H1 (cell line): ENCODE data around the gene PPP1R12B. TPM values are rescaled to one million over a fixed set of nuclear protein-coding genes. Genes with fewer than 3 reads are reported as not detected.
"Not testable (repeated sequence)": the region's sequence is repeated elsewhere in the genome, so short reads cannot be mapped to it uniquely, and the experiment has no call there.

Experiments used
- CTCF ChIA-PET: fragments of 300-600 bp; sonication (Branson Sonifier 250); formaldehyde crosslinking; loops from one replicate; lab custom pipeline; 2021; ENCODE audit not compliant: partially characterized antibody; lab: Charles Lee
- POLR2A ChIA-PET: fragments of 300-600 bp; sonication (Branson Sonifier 250); formaldehyde crosslinking; loops from one replicate; lab custom pipeline; 2021; ENCODE audit warnings: inconsistent platforms; ENCODE audit not compliant: partially characterized antibody; lab: Charles Lee
- DNase-seq, 2 experiments: peaks; one replicate each; pipeline versions ENCODE4 v3.0.0 to v3.0.0-alpha.2; 2010 to 2022; ENCODE audit warnings: low spot score in 2 of 2, low read depth in 1 of 2, mixed read lengths in 1 of 2
- FAIRE-seq: peaks from 2 replicates; lab custom pipeline; 2011; peaks lifted over from hg19 to GRCh38; lab: Jason Lieb, UNC
- H2AFZ ChIP-seq: 2 replicates; pipeline ENCODE4 v1.8.1; 2012; ENCODE audit warnings: low read length, inconsistent platforms
- H2AK5ac ChIP-seq: 2 replicates; pipeline ENCODE4 v1.6.1; 2013; ENCODE audit warnings: low read depth, low read length
- H2BK120ac ChIP-seq: replicated peaks from 2 replicates; pipeline ENCODE3; 2013; ENCODE audit warnings: low read depth, low read length, inconsistent platforms
- H2BK12ac ChIP-seq: 2 replicates; pipeline ENCODE4 v1.6.1; 2013; ENCODE audit warnings: low read depth, low read length
- H2BK15ac ChIP-seq: 2 replicates; pipeline ENCODE4 v1.6.1; 2013; ENCODE audit warnings: low read length
- H2BK20ac ChIP-seq: 2 replicates; pipeline ENCODE4 v1.6.1; 2013; ENCODE audit warnings: low read length
- H2BK5ac ChIP-seq: 2 replicates; pipeline ENCODE4 v1.6.1; 2013; ENCODE audit warnings: low read depth, low read length
- H3K14ac ChIP-seq: 2 replicates; pipeline ENCODE4 v1.6.1; 2013; ENCODE audit warnings: inconsistent platforms; ENCODE audit not compliant: insufficient read length
- H3K18ac ChIP-seq: 2 replicates; pipeline ENCODE4 v1.6.1; 2013; ENCODE audit warnings: low read length; ENCODE audit errors: extremely low read depth
- H3K23ac ChIP-seq: 2 replicates; pipeline ENCODE4 v1.6.1; 2013; ENCODE audit warnings: inconsistent platforms; ENCODE audit not compliant: insufficient read length
- H3K23me2 ChIP-seq: 2 replicates; pipeline ENCODE4 v1.6.1; 2013; ENCODE audit warnings: low read depth, low read length
- H3K27ac ChIP-seq: 2 replicates; pipeline ENCODE4 v1.6.1; 2011; ENCODE audit warnings: low read depth, low read length, inconsistent platforms
- H3K27me3 ChIP-seq, 4 experiments: replicated peaks in 1 of 4; 1 replicate in 1 of 4; 2 replicates in 3 of 4; pipeline versions ENCODE4 v1.6.1 to v1.8.1; 2011 to 2013; ENCODE audit warnings: low read length in 3 of 4, mild to moderate bottlenecking in 3 of 4, inconsistent platforms in 2 of 4, mixed read lengths in 2 of 4, moderate library complexity in 1 of 4; ENCODE audit not compliant: control insufficient read depth in 3 of 4, insufficient read depth in 3 of 4; ENCODE audit errors: extremely low read depth in 1 of 4
- H3K36me3 ChIP-seq, 4 experiments: 2 replicates each; pipeline versions ENCODE4 v1.6.1 to v1.8.1; 2011 to 2013; ENCODE audit warnings: mild to moderate bottlenecking in 4 of 4, low read length in 3 of 4, moderate library complexity in 2 of 4, control low read depth in 1 of 4, inconsistent platforms in 1 of 4; ENCODE audit not compliant: insufficient read depth in 4 of 4, control insufficient read depth in 2 of 4
- H3K4ac ChIP-seq: replicated peaks from 2 replicates; pipeline ENCODE3; 2013; ENCODE audit warnings: low read length, low read depth, mixed read lengths, inconsistent platforms; ENCODE audit not compliant: insufficient read length
- H3K4me1 ChIP-seq, 4 experiments: replicated peaks in 1 of 4; 1 replicate in 1 of 4; 2 replicates in 3 of 4; pipeline versions ENCODE4 v1.6.1 to v1.8.1; 2011 to 2013; ENCODE audit warnings: low read length in 3 of 4, inconsistent platforms in 2 of 4, mixed read lengths in 1 of 4; ENCODE audit not compliant: insufficient read depth in 4 of 4, control insufficient read depth in 3 of 4
- H3K4me2 ChIP-seq, 2 experiments: 2 replicates each; pipeline versions ENCODE4 v1.6.1 to v1.8.1; 2011 to 2013; ENCODE audit warnings: low read depth in 2 of 2, low read length in 2 of 2, control low read depth in 1 of 2, inconsistent platforms in 1 of 2, mild to moderate bottlenecking in 1 of 2; ENCODE audit not compliant: insufficient read depth in 1 of 2
- H3K4me3 ChIP-seq, 4 experiments: fragments of 200-600, 300-600 bp in 1 of 4; sonication (generic), shearing (Covaris generic), sonication (Bioruptor Twin) in 1 of 4; 2 replicates each; pipeline versions ENCODE4 v1.5.1 to v1.8.1; 2011 to 2016; ENCODE audit warnings: low read length in 4 of 4, low read depth in 3 of 4, control low read depth in 2 of 4, inconsistent platforms in 2 of 4, mild to moderate bottlenecking in 2 of 4, mixed read lengths in 1 of 4, moderate library complexity in 1 of 4; ENCODE audit not compliant: insufficient read depth in 2 of 4; ENCODE audit errors: extremely low read depth in 1 of 4
- H3K56ac ChIP-seq: replicated peaks from 2 replicates; pipeline ENCODE3; 2013; ENCODE audit warnings: low read depth, mild to moderate bottlenecking, mixed read lengths, low read length, inconsistent platforms; ENCODE audit not compliant: insufficient read length
- H3K79me1 ChIP-seq: 2 replicates; pipeline ENCODE4 v1.6.1; 2013; ENCODE audit warnings: low read depth, low read length, control low read depth
- H3K79me2 ChIP-seq, 2 experiments: 2 replicates each; pipeline versions ENCODE4 v1.6.1 to v1.8.1; 2012 to 2013; ENCODE audit warnings: low read length in 2 of 2, mild to moderate bottlenecking in 2 of 2, inconsistent platforms in 1 of 2; ENCODE audit not compliant: insufficient read depth in 2 of 2, control insufficient read depth in 1 of 2
- H3K9ac ChIP-seq, 4 experiments: replicated peaks in 1 of 4; 1 replicate in 1 of 4; 2 replicates in 3 of 4; pipeline versions ENCODE4 v1.6.1 to v1.8.1; 2011 to 2013; ENCODE audit warnings: low read depth in 3 of 4, low read length in 3 of 4, control low read depth in 2 of 4, mild to moderate bottlenecking in 2 of 4, moderate library complexity in 2 of 4, inconsistent platforms in 1 of 4; ENCODE audit errors: extremely low read depth in 1 of 4
- H3K9me3 ChIP-seq, 2 experiments: 2 replicates each; pipeline versions ENCODE4 v1.6.1 to v1.8.1; 2012 to 2013; ENCODE audit warnings: mild to moderate bottlenecking in 2 of 2, moderate library complexity in 2 of 2, control low read depth in 1 of 2, inconsistent platforms in 1 of 2, low read depth in 1 of 2, low read length in 1 of 2, mixed read lengths in 1 of 2; ENCODE audit not compliant: insufficient read depth in 2 of 2
- H4K20me1 ChIP-seq, 2 experiments: replicated peaks in 1 of 2; 2 replicates each; pipeline versions ENCODE3 to v1.8.1; 2011 to 2013; ENCODE audit warnings: inconsistent platforms in 2 of 2, low read length in 2 of 2, mild to moderate bottlenecking in 1 of 2; ENCODE audit not compliant: insufficient read depth in 2 of 2, control insufficient read depth in 1 of 2
- H4K5ac ChIP-seq: 2 replicates; pipeline ENCODE4 v1.6.1; 2013; ENCODE audit warnings: low read length, low read depth, mixed read lengths, inconsistent platforms; ENCODE audit not compliant: insufficient read length
- H4K8ac ChIP-seq: 2 replicates; pipeline ENCODE4 v1.8.0; 2013; ENCODE audit warnings: mild to moderate bottlenecking, moderate library complexity, low read length, inconsistent platforms; ENCODE audit not compliant: insufficient read depth; ENCODE audit errors: extremely low read depth
- H4K91ac ChIP-seq: replicated peaks from 2 replicates; pipeline ENCODE3; 2013; ENCODE audit warnings: low read length, mixed read lengths, inconsistent platforms; ENCODE audit not compliant: insufficient read length
- WGBS, 2 experiments: shearing (Covaris generic) in 1 of 2; methylation state at CpG; one replicate each; pipeline versions ENCODE4 v1.1.6 to v1.1.7; 2013 to 2015; ENCODE audit warnings: low lambda C conversion rate in 2 of 2, mixed read lengths in 2 of 2, inconsistent platforms in 1 of 2, low coverage in 1 of 2, missing lambda C conversion rate in 1 of 2; ENCODE audit not compliant: insufficient replicate concordance in 2 of 2, insufficient coverage in 1 of 2, insufficient read length in 1 of 2; ENCODE audit errors: extremely low coverage in 1 of 2, missing lambda C conversion rate in 1 of 2; 5-methylcytosine and 5-hydroxymethylcytosine counted together
- polyA plus RNA-seq, 7 experiments: library from polyadenylated mRNA; depleted of rRNA in 3 of 7; stranded (reverse) in 5 of 7; unstranded in 2 of 7; fragments of >200 nt in 5 of 7; fragments of 200-250 nt in 2 of 7; gene quantifications; 1 replicate in 5 of 7; 2 replicates in 1 of 7; 4 replicates in 1 of 7; pipeline versions ENCODE4 v1.2.1 to v1.2.3, GENCODE V29; 2011 to 2013; ENCODE audit warnings: missing spikeins in 2 of 7, mixed read lengths in 2 of 7
- total RNA-seq: library from RNA; stranded (reverse); fragmentation: NEBNext Ultra II Directional; extraction: Animal tissue kit (Norgen Biotek cat#: 25700); gene quantifications from 2 replicates; pipeline ENCODE4 v1.2.1, GENCODE V29; 2021

The PPP1R12B gene
- total and polyA plus RNA-seq, 2 of the 8 experiments (the other 6 are each of a cell fraction or from before 2014, with no cell fraction given), result 7.9 to 18.7 TPM

- POLR2A ChIA-PET, result interaction anchor here (1.4 kb wide), 1 partner anchor 11 kb away, joined by 6 read pairs; no protein-coding TSS in a partner anchor
- CTCF ChIA-PET, result interaction anchor here (0.6 to 3.7 kb wide), 6 partner anchors 8 to 65 kb away, joined by 3 to 18 read pairs (median 4); no protein-coding TSS in a partner anchor
Measured at GRCh38 chr1:202582350-202582749, 233.9 kb downstream of the PPP1R12B start.

More at GRCh38 chr1:202582350-202582749, 233.9 kb downstream of the PPP1R12B start:
- H3K36me3 ChIP-seq, FAIRE-seq, H2AK5ac ChIP-seq, H3K27me3 ChIP-seq, H4K91ac ChIP-seq, H3K4me3 ChIP-seq, H2BK15ac ChIP-seq, H3K56ac ChIP-seq, H3K4ac ChIP-seq, H2BK5ac ChIP-seq, H2BK12ac ChIP-seq, H4K20me1 ChIP-seq, H2BK120ac ChIP-seq, H3K14ac ChIP-seq, H3K23ac ChIP-seq, H2AFZ ChIP-seq, H3K27ac ChIP-seq, H4K5ac ChIP-seq, H2BK20ac ChIP-seq, H3K18ac ChIP-seq, H3K79me1 ChIP-seq, H3K23me2 ChIP-seq, H3K4me2 ChIP-seq, H3K9me3 ChIP-seq, H3K79me2 ChIP-seq, H4K8ac ChIP-seq, H3K9ac ChIP-seq, DNase-seq: not testable (repeated sequence)
- WGBS, 2 experiments, result 96% methylated on average over 5 of the region's 5 CpGs; no CpG with 5 or more reads in 1 of the 2 experiments
- H3K4me1 ChIP-seq, result peaks cover 0 to 17% (median 10%) of the 10 kb centered on the region in 4 experiments; a peak in 6 of 7 replicates
